K562 (cell line): ENCODE results near the gene PNRC2. TPM values are rescaled to one million over a fixed set of nuclear protein-coding genes. Genes with fewer than 3 reads are reported as not detected.
A peak's percentile ranks its signal among the peaks of the same experiment; 100 is the strongest.

Source experiments
- CC2D1A ChIP-seq: fragments of 450-650 bp; IDR thresholded peaks from 2 replicates; pipeline ENCODE4 v1.6.1; 2017; ENCODE audit warnings: mild to moderate bottlenecking
- ETV6 ChIP-seq, 3 experiments: fragments of 150-350 bp in 1 of 3; sonication (generic) in 1 of 3; formaldehyde crosslinking in 1 of 3; IDR thresholded peaks; 2 replicates each; pipeline versions ENCODE4 v1.6.1 to v1.8.0; 2014 to 2022; ENCODE audit warnings: borderline replicate concordance in 2 of 3, low read depth in 2 of 3, antibody characterized with exemption in 1 of 3, low read length in 1 of 3, mild to moderate bottlenecking in 1 of 3, missing genetic modification reagents in 1 of 3
- HNRNPH1 ChIP-seq: fragments of 200-400 bp; formaldehyde crosslinking; optimal IDR thresholded peaks from 2 replicates; pipeline ENCODE3; 2017; ENCODE audit warnings: low read depth, mild to moderate bottlenecking, low read length, moderate library complexity
- ILK ChIP-seq: fragments of 450-650 bp; IDR thresholded peaks from 2 replicates; pipeline ENCODE4 v1.6.1; 2016; ENCODE audit warnings: missing genetic modification characterization, low read depth, mild to moderate bottlenecking, missing compliant biosample characterization, moderate library complexity, borderline replicate concordance
- MYC ChIP-seq, 2 experiments: fragments of 250-450 bp in 1 of 2; sonication (Bioruptor Pico) in 1 of 2; IDR thresholded peaks; 2 replicates each; pipeline versions ENCODE4 v1.5.1 to v1.6.1; 2012 to 2021; ENCODE audit warnings: low read depth in 2 of 2, borderline replicate concordance in 1 of 2, improper control_type of control experiment in 1 of 2, low read length in 1 of 2, mild to moderate bottlenecking in 1 of 2, moderate library complexity in 1 of 2
- RBFOX2 ChIP-seq: fragments of 200-400 bp; formaldehyde crosslinking; IDR thresholded peaks from 2 replicates; pipeline ENCODE4 v1.6.1; 2017; ENCODE audit warnings: low read depth, mild to moderate bottlenecking, low read length, moderate library complexity
- RERE ChIP-seq: sonication (generic); formaldehyde crosslinking; IDR thresholded peaks from 2 replicates; pipeline ENCODE4 v1.8.0; 2023; ENCODE audit warnings: missing genetic modification reagents, mild to moderate bottlenecking, borderline replicate concordance
- RNF219 ChIP-seq: fragments of 250-450 bp; sonication (Bioruptor Pico); IDR thresholded peaks from 2 replicates; pipeline ENCODE4 v1.5.0; 2022; ENCODE audit warnings: mild to moderate bottlenecking
- SREBF2 ChIP-seq: sonication (generic); formaldehyde crosslinking; IDR thresholded peaks from 2 replicates; pipeline ENCODE4 v1.4.0; 2020; ENCODE audit warnings: mild to moderate bottlenecking, missing genetic modification reagents
- SRSF7 ChIP-seq: fragments of 200-400 bp; formaldehyde crosslinking; optimal IDR thresholded peaks from 2 replicates; pipeline ENCODE3; 2017; ENCODE audit warnings: mild to moderate bottlenecking, low read depth, low read length
- TEAD2 ChIP-seq: fragments of 450-650 bp; IDR thresholded peaks from 2 replicates; pipeline ENCODE4 v1.6.1; 2016; ENCODE audit warnings: missing genetic modification characterization, control low read depth, missing compliant biosample characterization
- ZBTB34 ChIP-seq: fragments of 250-450 bp; sonication (Bioruptor Pico); IDR thresholded peaks from 2 replicates; pipeline ENCODE4 v1.8.0; 2021; ENCODE audit warnings: mild to moderate bottlenecking, moderate library complexity
- ZNF512 ChIP-seq: IDR thresholded peaks from 2 replicates; pipeline ENCODE4 v1.6.1; 2016; ENCODE audit warnings: missing genetic modification characterization, missing compliant biosample characterization
- polyA plus RNA-seq, 8 experiments: library from polyadenylated mRNA; depleted of rRNA in 4 of 8; stranded (reverse) in 5 of 8; unstranded in 3 of 8; fragments of >200 nt; fragmentation: Nextera tagmentation in 2 of 8; fragmentation: Illumina TruSeq in 1 of 8; extraction: Ambion mirVana in 2 of 8; extraction: Trizol in 1 of 8; gene quantifications; 2 replicates each; pipeline versions ENCODE4 v1.2.1 to v1.2.3, GENCODE V29; 2011 to 2014; ENCODE audit warnings: inconsistent platforms in 1 of 8, missing spikeins in 1 of 8
- total RNA-seq, 7 experiments: library from RNA; depleted of rRNA in 6 of 7; stranded (reverse); fragments of >200 nt in 6 of 7; fragmentation: Illumina TruSeq in 2 of 7; extraction: Trizol in 2 of 7; gene quantifications; 2 replicates each; pipeline versions ENCODE4 v1.2.1 to v1.2.3, GENCODE V29; 2011 to 2021; ENCODE audit warnings: low replicate concordance in 1 of 7

PNRC2 gene
- total and polyA plus RNA-seq, 9 of the 15 experiments (the other 6 are each of a cell fraction or from before 2014, with no cell fraction given), result 127 to 303 (median 203) TPM

DNA sequence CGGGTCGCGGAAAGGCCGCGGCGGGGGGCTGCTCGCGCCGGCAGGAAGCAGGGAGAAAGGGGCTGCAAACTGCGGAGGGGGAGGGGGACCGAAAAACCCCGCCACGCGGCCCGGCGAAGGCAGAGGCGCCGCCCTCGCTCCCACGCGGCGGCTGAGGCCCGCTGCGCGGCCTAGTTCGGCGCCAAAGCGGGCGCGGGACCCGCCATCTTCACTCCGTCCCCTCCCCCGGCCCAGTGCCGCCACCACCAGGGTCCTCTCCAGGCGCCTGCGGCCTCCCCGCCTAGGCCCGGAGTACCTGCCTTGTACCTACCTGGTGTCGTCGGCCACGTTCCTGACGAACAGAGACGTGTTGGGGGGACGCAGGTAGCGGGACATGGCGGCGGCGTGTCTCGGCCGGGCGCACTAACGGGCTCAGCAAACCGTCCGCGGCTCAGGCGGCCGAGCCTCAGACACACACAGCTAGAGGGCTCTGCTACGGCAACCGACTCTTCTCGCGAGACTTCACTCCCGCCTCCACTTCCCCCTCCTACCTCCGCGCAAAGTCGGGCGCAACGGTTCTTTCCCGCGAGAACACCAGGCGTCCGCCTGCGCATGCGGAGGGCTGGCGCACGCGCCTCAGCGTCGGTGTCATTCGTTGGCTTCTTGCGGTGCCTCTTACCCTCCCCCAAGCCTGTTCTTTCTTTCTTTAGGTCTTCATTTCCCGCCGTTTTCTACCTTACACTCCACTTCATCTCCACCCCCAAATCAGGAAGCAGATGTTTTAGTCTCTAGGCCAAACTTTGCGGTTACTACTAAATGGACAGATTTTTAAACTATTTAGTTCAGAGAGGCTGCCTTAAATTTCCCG lies 20.5 kb downstream of the PNRC2 start, which contains the start of gene SRSF10 (continued):
- TF ChIP-seq RERE, result no peak; the same call in 1 of the 2 replicates
- TF ChIP-seq TEAD2 (tag), result no peak
- TF ChIP-seq ZBTB34 (CRISPR knock-in tag), result no peak
- peak; percentile 96 for TF ChIP-seq MYC (IDR thresholded peaks at IDR 0.05; ENCODE audit: low read depth, low read length)
- TF ChIP-seq MYC (CRISPR knock-in tag; IDR thresholded peaks at IDR 0.05; ENCODE audit: borderline replicate concordance, low read depth), result peak; percentile 94; the same call in 1 of the 2 replicates
- TF ChIP-seq SREBF2 (CRISPR knock-in tag), result no peak
- no peak for TF ChIP-seq SRSF7
- no peak for TF ChIP-seq ILK
- TF ChIP-seq RBFOX2, result peak; percentile 100
- TF ChIP-seq ETV6 (IDR thresholded peaks at IDR 0.05; ENCODE audit: borderline replicate concordance in 1 of 2, low read depth in 2 of 2, low read length in 1 of 2), result no peak
- TF ChIP-seq ETV6 (CRISPR knock-in tag; IDR thresholded peaks at IDR 0.05; ENCODE audit: borderline replicate concordance), result peak; percentile 60; the same call in 1 of the 2 replicates
- TF ChIP-seq CC2D1A, result peak; percentile 82
- no peak for TF ChIP-seq HNRNPH1
- no peak for TF ChIP-seq ZNF512
- no peak for TF ChIP-seq RNF219 (CRISPR knock-in tag)
